ENCODE results near the gene KIF9. TPM values are rescaled to one million over a fixed set of nuclear protein-coding genes. Genes with fewer than 3 reads are reported as not detected.

The KIF9 gene
- total RNA-seq, 4 donors from 2014 or later, result 3.7 to 9.4 (median 4.9) TPM; not detected in 1

DNA sequence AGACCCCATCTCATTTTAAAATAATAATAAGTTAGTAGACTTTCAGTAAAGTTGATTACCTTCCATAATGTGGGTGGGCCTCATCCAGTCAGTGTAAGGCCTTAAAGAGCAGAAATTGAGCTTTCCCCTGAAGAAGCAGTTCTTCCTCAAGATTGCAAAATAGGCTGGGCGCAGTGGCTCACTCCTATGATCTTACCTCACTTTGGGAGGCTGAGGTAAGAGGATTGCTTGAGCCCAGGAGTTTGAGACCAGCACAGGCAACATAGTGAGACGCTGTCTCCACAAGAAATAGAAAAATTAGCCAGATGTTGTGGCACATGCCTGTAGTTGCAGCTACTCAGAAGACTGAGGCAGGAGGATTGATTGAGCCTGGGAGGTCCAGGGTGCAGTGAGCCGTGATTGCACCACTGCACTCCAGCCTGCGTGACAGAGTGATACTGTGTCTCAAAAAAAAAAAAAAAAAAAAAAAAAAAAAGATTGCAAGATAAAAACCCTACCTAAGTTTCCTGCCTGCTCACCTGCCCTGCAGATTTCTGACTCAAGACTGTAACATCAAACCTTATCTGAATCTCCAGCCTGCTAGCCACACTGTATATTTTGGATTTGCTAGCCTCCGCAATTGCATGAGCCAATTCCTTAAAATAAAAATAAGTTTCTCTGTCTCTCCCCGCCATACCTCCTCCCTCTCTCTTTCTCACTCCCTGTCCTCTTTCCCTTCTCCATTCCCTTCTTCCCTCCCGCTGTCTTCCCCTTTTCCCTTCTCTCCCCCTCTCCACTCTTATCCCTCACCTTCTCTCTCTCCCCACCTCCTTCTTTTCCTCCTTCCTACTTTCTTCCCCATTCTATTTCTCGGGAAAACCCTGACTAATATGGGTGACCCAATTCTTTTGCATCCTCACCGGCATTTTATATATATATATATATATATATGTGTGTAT is 17.1 kb upstream of the KIF9 start:
- Histone ChIP-seq H3K9me3 (no peaks in the 10 kb centered on the region), H3K4me1 (peaks cover 0 to 10% (median 3%) of the 10 kb centered on the region in 4 donors), H3K27me3 (no peaks in the 10 kb centered on the region), H3K27ac (no peak overlapping the region), H3K36me3 (peaks cover 0 to 11% (median 4%) of the 10 kb centered on the region in 4 donors), H3K4me3 (no peak overlapping the region)
- TF ChIP-seq, protein P1, sequence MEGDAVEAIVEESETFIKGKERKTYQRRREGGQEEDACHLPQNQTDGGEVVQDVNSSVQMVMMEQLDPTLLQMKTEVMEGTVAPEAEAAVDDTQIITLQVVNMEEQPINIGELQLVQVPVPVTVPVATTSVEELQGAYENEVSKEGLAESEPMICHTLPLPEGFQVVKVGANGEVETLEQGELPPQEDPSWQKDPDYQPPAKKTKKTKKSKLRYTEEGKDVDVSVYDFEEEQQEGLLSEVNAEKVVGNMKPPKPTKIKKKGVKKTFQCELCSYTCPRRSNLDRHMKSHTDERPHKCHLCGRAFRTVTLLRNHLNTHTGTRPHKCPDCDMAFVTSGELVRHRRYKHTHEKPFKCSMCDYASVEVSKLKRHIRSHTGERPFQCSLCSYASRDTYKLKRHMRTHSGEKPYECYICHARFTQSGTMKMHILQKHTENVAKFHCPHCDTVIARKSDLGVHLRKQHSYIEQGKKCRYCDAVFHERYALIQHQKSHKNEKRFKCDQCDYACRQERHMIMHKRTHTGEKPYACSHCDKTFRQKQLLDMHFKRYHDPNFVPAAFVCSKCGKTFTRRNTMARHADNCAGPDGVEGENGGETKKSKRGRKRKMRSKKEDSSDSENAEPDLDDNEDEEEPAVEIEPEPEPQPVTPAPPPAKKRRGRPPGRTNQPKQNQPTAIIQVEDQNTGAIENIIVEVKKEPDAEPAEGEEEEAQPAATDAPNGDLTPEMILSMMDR (IDR thresholded peaks at IDR 0.05), result no peak
- TF ChIP-seq POLR2AphosphoS5 (IDR thresholded peaks at IDR 0.05), result no peak
- no peak for TF ChIP-seq POLR2A (IDR thresholded peaks at IDR 0.05)
- no peak for TF ChIP-seq EP300 (IDR thresholded peaks at IDR 0.05; ENCODE audit: low read depth)
- intact Hi-C loops (cut with DNase I; ENCODE audit: low total_unique reads), result no loop called here
- DNase-seq, result no peak
- WGBS, 2 donors (ENCODE audit: low coverage in 1 of 2), result 87 to 92% methylated on average over 3 to 9 of the region's 9 CpGs
- in situ Hi-C loops (cut with MboI; ENCODE audit: low pct_ligation_motif_present in 1 of 4, low pct_unique_long_range_greater_than_20kb in 1 of 4, low sequenced_read_pairs in 3 of 4), result no loop called here

DNA sequence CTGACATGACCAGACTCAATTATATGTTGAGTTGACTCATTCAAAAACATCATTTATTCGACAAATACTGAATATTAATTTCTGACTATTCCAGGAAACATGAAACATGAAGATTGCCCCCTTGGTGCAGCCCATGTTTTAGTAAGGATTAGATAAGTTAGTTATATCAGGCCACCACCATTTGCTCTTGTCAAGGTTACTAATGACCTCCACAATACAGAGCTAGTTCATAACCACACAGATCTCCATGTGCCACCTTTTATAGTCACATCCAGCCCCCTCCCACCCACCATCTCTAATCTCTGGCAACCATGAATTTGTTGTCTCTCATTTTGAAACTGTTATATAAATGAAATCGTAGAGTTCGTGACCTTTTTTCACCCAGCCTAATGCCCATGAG is 15.8 kb upstream of the KIF9 start:
- DNase-seq, result no peak
- Histone ChIP-seq H3K4me3 (no peak overlapping the region), H3K4me1 (peaks cover 0 to 11% (median 3%) of the 10 kb centered on the region in 4 donors), H3K36me3 (peaks cover 0 to 11% (median 4%) of the 10 kb centered on the region in 4 donors), H3K9me3 (no peaks in the 10 kb centered on the region), H3K27ac (no peak overlapping the region), H3K27me3 (no peaks in the 10 kb centered on the region)
- 89 to 92% methylated on average over 3 of the region's 3 CpGs for WGBS, 2 donors (ENCODE audit: low coverage in 1 of 2)
- in situ Hi-C loops (cut with MboI; ENCODE audit: low pct_ligation_motif_present in 1 of 4, low pct_unique_long_range_greater_than_20kb in 1 of 4, low sequenced_read_pairs in 3 of 4) (no loop called here), intact Hi-C loops (cut with DNase I; ENCODE audit: low total_unique reads) (no loop called here)
- TF ChIP-seq POLR2A (IDR thresholded peaks at IDR 0.05), result no peak
- no peak for TF ChIP-seq EP300 (IDR thresholded peaks at IDR 0.05; ENCODE audit: low read depth)
- TF ChIP-seq, protein P1 (IDR thresholded peaks at IDR 0.05), result no peak
- no peak for TF ChIP-seq POLR2AphosphoS5 (IDR thresholded peaks at IDR 0.05)

DNA sequence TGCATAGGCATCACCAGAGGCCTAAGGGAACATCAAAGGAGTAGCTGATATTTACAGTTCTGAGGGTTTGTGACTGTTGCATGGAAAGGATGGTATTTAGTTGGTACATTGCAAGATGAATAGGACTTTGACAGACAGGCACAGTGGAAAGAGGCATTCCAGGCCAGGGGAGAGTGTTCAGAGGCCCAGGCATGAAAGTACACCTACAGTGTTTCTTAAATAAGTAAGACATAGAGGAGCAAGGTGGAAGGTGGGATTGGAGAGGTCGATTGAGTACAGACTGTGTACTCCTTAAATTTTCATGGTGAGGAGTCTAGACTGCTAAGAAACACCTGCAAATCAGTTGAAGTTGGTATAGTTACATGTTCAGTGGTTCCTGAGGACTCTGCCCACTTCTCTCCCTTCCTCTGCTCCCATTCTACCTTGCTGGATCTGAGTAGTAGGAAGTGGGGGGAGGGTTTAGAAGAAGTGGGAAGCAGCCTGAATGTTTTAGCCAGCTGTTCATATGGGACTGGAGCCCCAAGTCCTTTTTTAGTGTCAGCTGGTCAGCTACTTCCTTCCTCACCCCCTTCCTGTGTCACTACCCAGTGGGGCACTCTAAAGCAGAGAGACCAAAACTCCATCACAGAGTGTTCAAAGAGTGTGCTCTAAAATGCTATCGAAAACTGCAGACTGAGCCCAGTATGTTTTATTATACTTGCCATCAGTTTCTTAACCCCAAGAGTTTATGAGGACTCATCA is 14.1 kb upstream of the KIF9 start:
- TF ChIP-seq POLR2A (IDR thresholded peaks at IDR 0.05), result no peak
- TF ChIP-seq, protein P1 (IDR thresholded peaks at IDR 0.05), result no peak
- TF ChIP-seq EP300 (IDR thresholded peaks at IDR 0.05; ENCODE audit: low read depth), result no peak
- TF ChIP-seq POLR2AphosphoS5 (IDR thresholded peaks at IDR 0.05), result no peak
- intact Hi-C loops (cut with DNase I; ENCODE audit: low total_unique reads) (no loop called here), in situ Hi-C loops (cut with MboI; ENCODE audit: low pct_ligation_motif_present in 1 of 4, low pct_unique_long_range_greater_than_20kb in 1 of 4, low sequenced_read_pairs in 3 of 4) (no loop called here)
- Histone ChIP-seq H3K4me3 (no peak overlapping the region), H3K27ac (no peak overlapping the region), H3K4me1 (peaks cover 0 to 11% (median 3%) of the 10 kb centered on the region in 4 donors), H3K27me3 (no peaks in the 10 kb centered on the region), H3K9me3 (no peaks in the 10 kb centered on the region), H3K36me3 (no peaks in the 10 kb centered on the region)
- DNase-seq, result no peak
- 77 to 83% methylated on average over 1 to 2 of the region's 2 CpGs for WGBS, 2 donors (ENCODE audit: low coverage in 1 of 2)

DNA sequence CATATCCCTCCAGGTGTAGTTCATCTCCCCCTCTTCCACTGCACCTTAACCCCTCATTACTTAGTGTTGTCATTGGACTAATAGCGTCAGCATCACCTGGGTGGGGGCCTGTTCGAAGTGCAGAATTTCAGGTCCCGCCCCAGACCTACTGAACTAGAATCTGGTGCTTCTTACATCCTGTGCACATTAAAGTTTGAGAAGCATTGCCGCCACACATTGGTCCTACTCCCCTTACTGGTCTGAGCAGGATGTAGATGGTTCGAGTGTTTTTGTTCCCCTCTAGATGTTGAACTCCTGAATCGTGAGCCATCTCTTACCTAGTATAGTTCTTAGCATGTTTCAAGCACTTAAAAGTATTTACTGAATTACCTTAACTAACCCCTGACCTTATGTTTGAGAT is 13.4 kb upstream of the KIF9 start:
- in situ Hi-C loops (cut with MboI; ENCODE audit: low pct_ligation_motif_present in 1 of 4, low pct_unique_long_range_greater_than_20kb in 1 of 4, low sequenced_read_pairs in 3 of 4) (no loop called here), intact Hi-C loops (cut with DNase I; ENCODE audit: low total_unique reads) (no loop called here)
- 87% methylated on average over 6 of the region's 6 CpGs; no CpG with 5 or more reads in 1 of the 2 donors for WGBS, 2 donors (ENCODE audit: low coverage in 1 of 2)
- H3K9me3 ChIP-seq, result no peaks in the 10 kb centered on the region
- no peak overlapping the region for H3K27ac ChIP-seq
- H3K4me1 ChIP-seq, result peaks cover 0 to 11% (median 3%) of the 10 kb centered on the region in 4 donors
- H3K36me3 ChIP-seq, result no peaks in the 10 kb centered on the region
- no peak overlapping the region for H3K4me3 ChIP-seq
- TF ChIP-seq, protein P1 (IDR thresholded peaks at IDR 0.05), result no peak
- no peak for TF ChIP-seq POLR2AphosphoS5 (IDR thresholded peaks at IDR 0.05)
- no peak for TF ChIP-seq POLR2A (IDR thresholded peaks at IDR 0.05)
- no peak for TF ChIP-seq EP300 (IDR thresholded peaks at IDR 0.05; ENCODE audit: low read depth)
- no peak for DNase-seq
- H3K27me3 ChIP-seq, result no peaks in the 10 kb centered on the region
